ENCODE data around the gene SELENBP1.
"Not testable (repeated sequence)": the region's sequence is repeated elsewhere in the genome, so short reads cannot be mapped to it uniquely, and the experiment has no call there.

SELENBP1 gene

DNA sequence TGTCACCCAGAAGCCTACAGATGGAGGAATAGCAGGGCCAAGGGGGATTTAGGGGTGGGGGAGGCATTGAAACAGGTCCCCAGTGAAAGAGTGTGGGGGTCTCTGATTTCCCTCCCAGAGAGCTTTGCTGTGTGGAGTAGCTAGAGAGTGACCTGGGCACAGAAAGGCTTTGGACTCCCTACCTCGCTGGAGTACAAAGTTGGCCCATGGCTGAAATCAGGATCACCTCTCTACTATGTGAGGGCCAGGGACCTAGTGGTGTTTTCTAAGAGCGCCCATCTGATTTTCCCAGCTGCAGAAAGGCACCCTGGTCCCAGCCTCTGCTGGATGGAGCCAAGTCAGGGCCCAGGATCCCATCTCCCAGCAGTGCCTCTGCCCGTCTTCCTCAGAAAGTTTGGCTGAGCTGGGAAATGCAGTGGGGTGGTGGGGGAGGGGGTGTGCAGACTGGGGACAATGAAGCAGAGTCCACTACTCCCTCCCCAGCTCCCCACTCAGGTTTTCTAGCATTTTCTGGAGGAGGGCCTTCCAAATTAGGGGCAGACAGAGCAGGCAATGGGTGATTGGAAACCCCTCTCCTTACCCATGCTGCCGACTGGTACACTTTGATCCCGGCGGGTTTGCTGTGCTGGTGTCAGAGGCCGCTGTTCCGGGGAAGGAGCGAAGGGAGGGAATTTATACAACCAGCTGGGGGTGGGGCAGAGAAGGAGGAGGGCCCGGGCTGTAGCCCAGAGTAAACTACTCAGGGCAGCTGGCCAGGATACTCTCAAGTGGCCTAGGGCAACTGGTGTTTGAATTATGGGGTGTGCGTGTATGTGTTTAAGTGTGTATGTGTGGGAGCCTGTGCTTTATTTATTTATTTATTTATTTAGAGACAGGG lies at the start of gene SELENBP1:
Gene SELENBP1, minus strand, starts transcription at position 648 of the 877 bp plus-strand sequence. Its CDS starts 64 bp downstream, at position 584.
- peak; percentile 57 for DNase-seq

DNA sequence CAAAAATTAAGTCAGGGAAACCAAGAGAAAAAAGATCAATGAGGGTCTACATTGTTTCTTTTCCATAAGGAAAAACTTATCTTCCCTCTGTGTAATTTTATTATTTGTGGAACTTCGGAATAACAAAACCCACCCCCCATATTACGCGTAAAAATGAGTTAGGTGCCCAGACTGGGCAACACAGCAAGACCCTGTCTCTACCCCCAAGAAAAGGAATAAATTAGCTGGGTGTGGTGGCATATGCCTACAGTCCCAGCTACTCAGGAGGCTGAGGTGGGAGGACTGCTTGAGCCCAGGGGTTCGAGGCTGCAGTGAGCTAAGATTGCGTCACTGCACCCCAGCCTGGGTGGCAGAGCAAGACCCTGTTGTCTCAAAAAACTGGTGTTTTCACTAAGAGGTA lies 47.3 kb upstream of the SELENBP1 start:
- DNase-seq = no peak

DNA sequence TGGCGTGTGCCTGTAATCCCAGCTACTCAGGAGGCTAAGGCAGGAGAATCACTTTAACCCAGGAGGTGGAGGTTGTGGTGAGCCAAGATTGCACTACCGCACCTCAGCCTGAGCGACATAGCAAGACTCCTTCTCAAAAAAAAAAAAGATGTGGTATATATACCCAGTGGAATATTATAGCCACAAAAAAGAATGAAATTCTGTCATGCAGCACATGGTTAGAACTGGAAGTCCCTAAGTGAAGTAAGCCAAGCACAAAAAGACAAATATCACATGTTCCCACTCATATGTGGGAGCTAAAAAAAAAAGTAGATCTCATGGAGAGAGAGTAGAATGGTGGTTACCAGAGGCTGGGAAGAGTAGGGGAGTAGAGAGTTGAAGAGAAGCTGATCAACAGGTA lies 45.6 kb upstream of the SELENBP1 start:
- no peak for DNase-seq

DNA sequence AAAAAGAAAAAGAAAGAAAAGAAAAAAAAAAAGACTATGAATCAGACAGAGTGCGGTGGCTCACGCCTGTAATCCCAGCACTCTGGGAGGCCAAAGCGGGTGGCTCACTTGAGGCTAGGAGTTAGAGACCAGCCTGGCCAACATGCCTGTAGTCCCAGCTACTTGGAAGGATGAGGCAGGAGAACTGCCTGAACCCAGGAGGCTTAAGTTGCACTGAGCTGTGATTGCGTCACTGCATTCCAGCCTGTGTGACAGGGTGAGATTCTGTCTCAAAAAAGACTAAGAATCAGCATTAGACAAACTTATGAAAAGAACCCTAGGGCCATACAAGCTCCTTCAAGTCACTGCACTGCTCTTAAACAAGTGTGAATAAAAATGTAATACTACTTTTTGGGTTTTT lies 43.7 kb upstream of the SELENBP1 start:
- DNase-seq = peak; percentile 66

DNA sequence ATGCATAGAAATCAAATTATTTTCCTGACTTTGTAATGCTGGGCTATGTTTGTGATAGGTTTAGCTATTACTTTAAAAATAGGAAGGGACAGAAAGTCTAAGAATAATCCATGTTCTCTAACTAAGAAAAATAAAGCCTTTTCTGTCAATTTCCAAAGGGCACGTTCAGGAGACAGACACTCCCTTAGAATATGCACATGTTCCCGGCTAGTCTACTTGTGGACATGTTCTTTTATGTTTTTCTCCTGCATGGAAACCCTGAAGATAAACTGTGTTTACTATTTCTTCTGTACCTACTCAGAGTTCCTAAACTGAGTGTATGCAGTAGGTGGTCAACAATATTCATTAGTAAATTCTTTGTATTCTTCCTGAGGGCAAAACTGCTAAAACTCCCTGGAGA lies 39.4 kb upstream of the SELENBP1 start:
- no peak for DNase-seq

DNA sequence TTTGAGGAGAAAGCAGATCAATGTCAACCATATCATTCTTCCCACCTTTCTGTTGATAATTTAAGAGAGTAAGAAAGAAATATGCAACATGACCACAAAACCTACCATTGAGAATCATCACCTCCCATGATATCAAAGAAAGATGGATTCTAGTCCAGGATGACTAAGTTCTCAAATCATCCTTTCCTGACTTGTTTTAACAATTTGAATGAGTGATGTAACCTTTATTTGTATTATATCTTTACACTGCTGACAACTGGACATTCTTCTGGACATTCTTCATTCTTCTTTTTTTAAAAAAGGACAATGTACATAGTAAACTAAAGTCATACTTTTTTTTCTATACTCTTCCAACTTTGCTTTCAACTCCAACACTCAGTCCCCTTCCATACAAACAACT lies 36.4 kb upstream of the SELENBP1 start:
- DNase-seq = peak; percentile 61

DNA sequence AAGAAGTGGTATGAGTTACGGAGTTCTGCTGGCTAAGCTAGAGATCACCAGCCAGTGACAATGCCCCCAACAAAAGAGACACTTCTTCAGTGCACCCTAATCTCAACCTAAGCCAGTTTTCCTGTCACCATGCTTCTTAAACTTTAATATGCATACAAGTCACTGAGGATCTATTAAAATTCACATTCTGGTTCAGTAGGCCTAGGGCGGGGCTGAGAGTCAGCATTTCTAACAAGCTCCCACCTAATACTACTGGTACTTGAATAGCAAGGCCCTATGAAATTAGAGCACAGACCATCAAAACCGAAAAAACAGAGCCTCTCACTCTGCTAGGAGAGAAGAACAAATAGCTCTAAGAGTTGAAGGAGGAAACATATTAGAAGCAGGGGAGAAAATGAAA lies 34.8 kb upstream of the SELENBP1 start:
- no peak for DNase-seq

DNA sequence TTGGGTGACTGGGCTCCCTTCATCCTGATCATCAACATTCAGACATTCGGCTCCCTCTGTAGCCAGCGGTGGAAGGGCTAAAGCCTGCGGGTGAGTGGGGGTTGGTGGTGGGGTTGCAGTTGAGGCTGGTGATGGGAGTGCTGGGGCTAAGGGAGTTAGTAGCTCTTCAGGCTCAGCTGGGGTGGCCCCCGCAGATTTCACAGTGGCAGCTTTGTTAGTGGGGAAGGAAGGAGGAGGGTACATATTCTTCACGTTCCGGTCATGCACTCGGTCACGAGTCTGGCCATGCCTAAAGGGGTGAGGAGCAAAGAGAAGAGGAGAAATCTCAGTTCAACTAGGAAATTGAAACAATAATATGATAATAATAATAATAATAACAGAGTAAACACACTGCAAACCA lies 33.7 kb upstream of the SELENBP1 start:
- DNase-seq = no peak

DNA sequence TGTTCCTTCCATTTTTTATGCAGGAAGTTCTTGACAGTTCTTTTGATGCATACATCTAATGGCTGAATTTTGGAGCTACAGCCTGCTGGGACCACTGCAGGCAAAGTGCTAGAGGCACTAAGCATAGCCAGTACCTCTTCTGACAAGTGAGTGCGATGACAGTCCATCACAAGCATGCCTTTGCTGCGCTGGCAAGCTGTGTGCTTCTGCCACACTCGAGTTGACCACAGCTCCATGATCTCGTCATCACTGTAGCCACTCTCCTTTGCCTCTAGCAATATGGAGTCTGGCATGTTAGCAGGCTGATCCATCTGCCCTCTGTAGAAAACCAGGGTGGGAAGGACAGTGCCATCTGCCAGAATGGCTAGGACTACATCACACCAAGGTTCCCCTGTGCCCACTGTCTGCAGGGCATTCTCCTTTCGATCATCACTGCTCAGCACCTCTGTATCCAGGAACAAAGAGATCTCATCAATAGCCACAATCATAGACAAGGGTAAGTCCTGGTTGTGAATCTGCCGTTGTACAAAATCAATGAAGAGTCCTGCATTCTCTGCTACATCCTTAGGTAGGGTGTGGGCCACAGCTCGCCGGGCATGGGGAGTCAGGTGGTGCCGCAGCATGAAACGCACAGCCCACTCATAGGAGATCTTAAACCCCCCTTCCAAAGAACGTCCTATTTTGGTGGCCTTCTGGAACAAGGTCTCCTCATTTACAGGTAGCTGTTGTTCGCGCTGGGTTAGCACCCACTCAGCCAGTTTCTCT lies 32.9 kb upstream of the SELENBP1 start:
- DNase-seq = no peak

DNA sequence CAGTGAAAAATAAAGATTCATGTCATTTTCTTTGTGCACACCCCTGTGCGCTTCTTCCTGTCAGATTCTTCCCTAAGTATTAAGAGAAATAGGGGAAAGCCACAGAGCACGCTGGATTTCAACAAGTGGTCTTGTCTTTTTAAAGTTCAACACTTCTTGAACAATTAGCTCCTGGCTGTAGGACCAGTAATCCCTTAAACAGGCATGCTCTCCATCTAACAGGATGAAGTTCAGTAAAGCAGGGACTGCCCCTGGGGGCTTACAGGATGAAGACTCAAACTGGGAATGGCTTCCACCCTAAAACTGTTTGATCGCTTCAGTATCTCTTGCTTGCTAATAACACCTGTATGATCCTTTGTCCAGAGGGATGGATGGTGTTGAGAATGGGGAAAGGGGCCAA lies 31.1 kb upstream of the SELENBP1 start:
- no peak for DNase-seq

DNA sequence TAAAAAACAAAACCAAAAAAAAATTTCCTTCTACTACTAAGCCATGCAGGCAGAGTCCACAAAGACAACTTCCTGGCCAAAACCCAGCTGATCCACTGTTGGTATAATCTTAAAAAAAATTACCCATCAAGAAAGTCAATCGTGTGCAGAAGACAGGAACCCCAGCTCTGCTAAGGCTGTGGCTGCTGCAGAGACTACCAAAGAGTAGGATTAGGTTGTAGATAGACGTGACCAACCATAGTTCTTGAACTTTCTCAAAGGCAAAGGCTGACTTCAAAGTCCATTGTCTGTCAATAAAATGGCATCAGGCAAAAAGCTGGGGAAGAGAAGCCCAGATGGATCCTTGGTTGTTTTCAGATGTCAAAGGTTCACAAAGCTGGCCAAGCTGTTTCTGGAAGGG lies 30.3 kb upstream of the SELENBP1 start:
- no peak for DNase-seq

DNA sequence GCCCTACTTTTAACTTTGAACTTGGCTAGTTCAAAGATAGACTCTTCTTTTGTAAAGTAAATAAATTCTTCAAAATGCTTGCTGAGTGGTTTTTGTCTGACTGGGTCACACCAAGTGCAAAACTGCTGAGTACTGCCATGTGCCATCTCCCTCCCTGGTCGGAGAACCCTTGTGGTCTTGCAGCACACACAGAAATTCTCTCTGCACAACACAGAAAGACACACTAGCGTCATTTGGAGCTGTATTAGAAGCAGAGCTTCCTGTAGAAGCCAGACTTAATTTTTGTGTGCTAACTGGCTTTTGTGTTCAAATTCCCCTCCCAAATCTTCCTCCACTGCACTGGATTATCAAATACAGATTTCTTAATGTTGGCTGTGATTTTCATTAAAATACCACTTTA lies 29.4 kb upstream of the SELENBP1 start:
- DNase-seq = no peak

DNA sequence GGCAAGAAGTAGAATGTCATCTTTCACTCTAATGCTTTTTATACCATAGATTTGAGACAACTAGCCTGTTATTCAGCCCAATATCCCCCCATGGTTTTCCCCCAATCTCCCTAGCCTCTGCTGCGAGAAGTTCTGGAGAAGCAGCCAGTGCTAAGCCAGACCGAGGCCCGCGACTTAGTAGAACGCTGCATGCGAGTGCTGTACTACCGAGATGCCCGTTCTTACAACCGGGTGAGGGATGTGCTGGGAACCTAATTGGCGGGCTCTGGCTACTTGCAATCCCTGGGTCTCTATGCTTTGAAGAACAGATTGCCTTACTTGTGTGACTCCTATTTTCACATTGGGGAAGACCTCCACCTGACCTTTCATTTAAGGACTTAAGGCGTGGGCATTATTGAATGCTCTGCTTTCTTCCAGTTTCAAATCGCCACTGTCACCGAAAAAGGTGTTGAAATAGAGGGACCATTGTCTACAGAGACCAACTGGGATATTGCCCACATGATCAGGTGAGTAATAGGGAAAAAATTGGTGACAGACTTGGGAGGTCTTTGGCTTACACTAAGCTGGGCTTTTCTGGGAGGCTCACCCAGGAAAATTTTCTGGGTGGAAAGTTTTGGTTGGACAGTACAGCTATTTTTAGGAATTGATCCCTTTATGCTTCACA lies 28.8 kb upstream of the SELENBP1 start:
- DNase-seq = peak; percentile 12

DNA sequence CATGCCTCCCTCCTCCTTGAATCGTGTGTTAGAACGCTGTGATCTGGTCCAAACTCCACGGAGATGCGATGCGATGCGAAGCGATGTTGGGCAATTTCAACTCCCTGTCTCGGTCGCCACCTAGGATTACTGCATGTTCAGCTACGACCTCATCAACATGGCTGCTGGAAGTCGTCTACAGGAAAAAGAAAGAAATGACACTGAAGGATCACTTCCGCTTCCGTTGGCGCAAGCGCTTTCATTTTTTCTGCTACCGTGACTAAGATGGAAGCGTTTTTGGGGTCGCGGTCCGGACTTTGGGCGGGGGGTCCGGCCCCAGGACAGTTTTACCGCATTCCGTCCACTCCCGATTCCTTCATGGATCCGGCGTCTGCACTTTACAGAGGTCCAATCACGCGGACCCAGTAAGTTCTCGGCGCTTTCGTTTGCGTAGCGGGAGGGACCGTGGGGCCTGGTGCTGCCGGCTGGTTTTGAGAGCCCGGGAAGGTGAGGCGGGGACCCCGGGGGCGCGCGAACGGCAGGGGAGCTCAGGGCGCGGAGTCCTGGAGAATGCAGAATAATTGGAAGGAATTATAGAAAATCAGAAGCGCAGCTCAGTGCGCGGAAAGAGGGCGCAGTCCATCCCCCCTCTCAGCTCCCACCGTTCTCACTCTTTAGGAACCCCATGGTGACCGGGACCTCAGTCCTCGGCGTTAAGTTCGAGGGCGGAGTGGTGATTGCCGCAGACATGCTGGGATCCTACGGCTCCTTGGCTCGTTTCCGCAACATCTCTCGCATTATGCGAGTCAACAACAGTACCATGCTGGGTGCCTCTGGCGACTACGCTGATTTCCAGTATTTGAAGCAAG lies 27.0 kb upstream of the SELENBP1 start, which contains the start of gene PSMB4:
Gene PSMB4, plus strand, starts transcription at position 250 of the 848 bp plus-strand sequence. Its CDS starts 15 bp downstream, at position 265.
- peak; percentile 93 for DNase-seq

DNA sequence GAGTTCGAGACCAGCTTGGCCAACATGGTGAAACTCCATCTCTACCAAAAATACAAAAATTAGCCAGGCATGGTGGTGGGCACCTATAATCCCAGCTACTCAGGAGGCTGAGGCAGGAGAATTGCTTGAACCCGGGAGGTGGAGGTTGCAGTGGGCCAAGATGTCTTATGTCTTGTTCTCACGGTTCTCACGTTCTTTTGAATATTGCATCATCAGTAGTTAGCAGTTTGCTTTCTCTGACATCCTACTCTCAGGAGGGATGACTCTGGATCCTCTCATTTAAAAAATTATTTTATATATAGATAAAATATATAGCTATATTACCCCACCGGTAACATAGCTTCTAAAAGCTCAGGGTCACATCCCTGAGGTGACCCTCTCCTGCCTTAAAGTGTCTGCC lies 23.8 kb upstream of the SELENBP1 start:
- DNase-seq = not testable (repeated sequence)

DNA sequence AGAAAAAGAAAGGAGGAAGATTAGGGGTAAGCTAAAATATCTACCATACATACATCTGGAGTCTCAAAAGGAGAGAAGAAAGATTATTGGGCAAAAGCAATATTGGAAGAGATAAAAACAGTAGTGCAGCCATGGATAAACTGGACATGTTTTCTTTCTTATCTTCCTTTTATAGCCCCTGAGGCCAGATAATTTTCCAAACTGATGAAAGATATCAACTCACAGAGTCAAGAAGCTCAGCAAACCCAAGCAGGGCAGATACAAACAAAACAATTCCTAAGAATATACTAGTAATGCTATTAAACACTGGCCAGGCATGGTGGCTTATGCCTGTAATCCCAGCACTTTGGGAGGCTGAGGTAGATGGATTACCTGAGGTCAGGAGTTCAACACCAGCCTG lies 21.1 kb upstream of the SELENBP1 start:
- DNase-seq = no peak

DNA sequence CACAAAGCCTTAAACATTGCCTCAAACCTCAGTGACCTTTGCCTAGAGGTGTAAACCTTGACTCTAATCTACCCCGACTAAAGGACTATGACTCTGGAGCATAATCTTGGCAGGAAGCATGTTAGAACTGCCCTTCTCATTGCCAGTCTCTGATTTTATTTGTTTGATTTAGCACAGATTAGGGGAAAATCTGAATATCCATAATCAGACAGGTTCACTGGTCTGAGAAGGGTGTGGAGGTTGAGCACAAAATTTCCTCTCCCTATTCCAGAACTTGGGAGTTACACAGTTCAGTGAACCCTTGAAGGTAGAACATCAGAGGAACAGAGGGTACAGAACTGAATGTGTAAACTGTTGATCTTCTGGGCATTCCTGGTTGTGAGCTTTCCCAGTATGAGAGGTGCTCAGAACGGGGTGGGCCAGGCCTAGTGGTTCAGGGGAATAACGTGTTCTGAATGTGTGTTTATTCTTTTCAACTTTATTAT lies 18.6 kb upstream of the SELENBP1 start:
- no peak for DNase-seq

DNA sequence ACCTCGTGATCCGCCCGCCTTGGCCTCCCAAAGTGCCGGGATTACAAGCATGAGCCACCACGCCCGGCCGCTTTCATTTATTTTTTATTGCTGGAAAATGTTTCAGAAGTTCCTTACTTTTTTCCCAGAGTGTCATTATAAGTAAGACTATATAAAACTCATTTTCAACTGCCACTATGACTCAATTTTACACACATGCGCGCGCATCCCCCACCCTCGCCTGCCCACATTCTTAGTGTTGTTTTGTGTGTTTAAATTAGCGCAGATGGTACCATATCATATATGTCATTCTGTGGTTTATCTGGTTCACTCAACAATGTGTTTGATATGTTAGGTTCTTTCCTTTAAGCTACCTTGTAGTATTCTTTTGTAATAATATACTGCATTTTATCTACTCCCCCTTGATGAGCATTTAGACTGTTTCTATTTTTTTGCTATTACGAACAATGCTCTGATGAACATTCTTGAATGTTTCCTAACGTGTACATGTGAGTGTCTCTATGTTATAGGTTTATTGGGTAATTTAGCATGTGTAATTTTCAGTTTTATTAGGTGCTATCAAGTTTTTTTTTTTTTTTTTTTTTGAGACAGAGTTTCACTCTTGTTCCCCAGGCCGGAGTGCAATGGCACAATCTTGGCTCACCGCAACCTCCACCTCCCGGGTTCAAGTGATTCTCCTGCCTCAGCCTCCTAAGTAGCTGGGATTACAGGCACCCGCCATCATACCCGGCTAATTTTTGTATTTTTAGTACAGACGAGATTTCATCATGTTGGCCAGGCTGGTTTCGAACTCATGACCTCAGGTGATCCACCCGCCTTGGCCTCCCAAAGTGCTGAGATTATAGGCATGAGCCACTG lies 17.9 kb upstream of the SELENBP1 start:
- not testable (repeated sequence) for DNase-seq

DNA sequence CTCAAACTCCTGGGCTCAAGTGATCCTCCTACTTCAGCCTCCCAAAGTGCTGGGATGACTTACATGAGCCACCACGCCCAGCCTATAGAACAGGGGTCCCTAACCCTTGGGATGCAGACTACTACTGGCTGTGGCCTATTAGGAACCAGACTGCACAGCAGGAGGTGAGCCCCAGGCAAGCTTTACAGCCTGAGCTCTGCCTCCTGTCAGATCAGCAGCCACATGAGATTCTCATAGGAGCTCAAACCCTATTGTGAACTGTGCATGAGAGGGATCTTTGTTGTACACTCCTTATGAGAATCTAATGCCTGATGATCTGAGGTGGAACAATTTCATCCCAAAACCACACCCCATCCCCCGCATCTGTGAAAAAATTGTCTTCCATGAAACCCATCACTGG lies 13.5 kb upstream of the SELENBP1 start:
- no peak for DNase-seq

DNA sequence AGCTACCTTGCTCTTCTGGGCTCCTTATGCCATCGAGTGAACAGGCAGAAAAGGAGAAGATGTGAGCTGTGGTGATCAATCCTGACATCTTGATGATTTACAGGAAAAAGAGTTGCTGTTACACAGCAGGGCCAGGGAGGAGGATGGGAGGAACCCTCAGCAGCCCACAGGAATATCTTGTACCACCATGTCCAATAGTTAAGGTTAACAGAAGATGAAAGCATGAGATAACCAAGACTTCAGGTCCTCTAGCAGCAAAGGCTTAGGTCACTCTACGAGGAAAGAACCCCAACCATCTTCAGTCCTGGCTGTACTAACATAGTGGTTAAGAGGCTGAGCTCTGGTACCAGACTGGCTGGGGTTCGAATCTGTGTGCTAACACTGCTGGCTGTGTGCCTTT lies 12.1 kb upstream of the SELENBP1 start:
- no peak for DNase-seq

DNA sequence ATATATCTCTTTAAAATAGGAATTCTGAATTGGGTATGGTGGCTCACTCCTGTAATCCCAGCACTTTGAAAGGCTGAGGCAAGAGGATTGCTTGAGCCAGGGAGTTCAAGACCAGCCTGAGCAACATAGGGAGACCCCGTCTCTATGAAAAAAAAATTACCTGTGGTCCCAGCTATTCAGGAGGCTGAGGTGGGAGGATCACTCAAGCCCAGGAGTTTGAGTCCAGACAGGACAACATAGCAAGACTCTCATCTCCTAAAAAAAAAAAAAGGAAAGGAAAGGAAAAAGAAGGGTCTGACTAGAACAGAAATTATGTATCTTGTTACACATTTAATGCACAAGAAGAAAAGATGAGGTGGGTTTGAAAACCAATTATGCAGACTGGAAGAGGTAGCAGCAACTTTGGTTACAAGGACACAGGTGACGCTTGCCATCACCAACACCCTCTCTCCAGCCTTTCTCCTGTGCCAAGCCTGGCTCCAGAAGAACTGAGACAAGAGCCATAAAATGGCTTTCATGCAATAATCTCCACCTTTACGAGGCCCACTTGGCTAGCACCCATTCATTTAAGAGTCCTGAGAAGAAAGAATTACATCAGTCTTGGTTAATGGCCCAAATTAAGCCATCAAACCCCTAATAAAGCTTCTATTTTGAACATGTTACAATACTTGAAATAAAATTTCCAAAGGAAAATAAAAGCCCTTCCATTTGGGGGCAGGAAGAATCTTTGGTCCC lies 4.8 kb upstream of the SELENBP1 start:
- no peak for DNase-seq
